IMR-90 (cell line): ENCODE measurements around the gene TUBB4A. TPM values are rescaled to one million over a fixed set of nuclear protein-coding genes. Genes with fewer than 3 reads are reported as not detected.

ENCODE experiments used
- ATAC-seq: fragments of 200-7000 bp; cut with Tn5 transposase; 2 replicates; pipeline ENCODE4 v1.9.1; 2020; ENCODE audit warnings: low read depth, mild to moderate bottlenecking, moderate library complexity
- BruUV-seq: library from RNA; stranded (reverse); fragments of 400-500 nt; replicated peaks from 2 replicates; lab custom pipeline; 2021; lab: Mats Ljungman, UMichigan
- CTCF ChIA-PET: fragments of 300-600 bp; formaldehyde crosslinking; extraction: SDS; loops from one replicate; lab custom pipeline; 2021; ENCODE audit warnings: antibody characterized with exemption; lab: Yijun Ruan, JAX
- POLR2A ChIA-PET: fragments of 300-600 bp; sonication (Branson Sonifier 250); formaldehyde crosslinking; loops from one replicate; lab custom pipeline; 2022; ENCODE audit warnings: antibody characterized with exemption; ENCODE audit not compliant: unreplicated experiment; lab: Charles Lee
- DNase-seq: peaks from one replicate; pipeline ENCODE4 v3.0.0; 2013
- H2AFZ ChIP-seq: replicated peaks from 2 replicates; pipeline ENCODE3; 2013; ENCODE audit warnings: low read length, mild to moderate bottlenecking; ENCODE audit not compliant: poor library complexity
- H2AK5ac ChIP-seq: 2 replicates; pipeline ENCODE4 v1.6.1; 2013; ENCODE audit warnings: low read depth, low read length, inconsistent platforms
- H2AK9ac ChIP-seq: replicated peaks from 2 replicates; pipeline ENCODE3; 2013; ENCODE audit warnings: mild to moderate bottlenecking, low read depth, low read length, moderate library complexity; ENCODE audit not compliant: poor library complexity
- H2BK120ac ChIP-seq: 2 replicates; pipeline ENCODE4 v1.6.1; 2013; ENCODE audit warnings: low read depth, low read length, inconsistent platforms
- H2BK15ac ChIP-seq: 3 replicates; pipeline ENCODE4 v1.6.1; 2013; ENCODE audit warnings: low read depth, low read length, inconsistent platforms
- H2BK20ac ChIP-seq: 2 replicates; pipeline ENCODE4 v1.6.1; 2013; ENCODE audit warnings: low read depth, mild to moderate bottlenecking, inconsistent platforms, low read length, moderate library complexity
- H2BK5ac ChIP-seq: 2 replicates; pipeline ENCODE4 v1.6.1; 2013; ENCODE audit warnings: mild to moderate bottlenecking, low read depth, low read length, inconsistent platforms; ENCODE audit not compliant: poor library complexity, severe bottlenecking
- H3K14ac ChIP-seq: replicated peaks from 2 replicates; pipeline ENCODE4 v1.6.1; 2013; ENCODE audit warnings: low read depth, low read length, inconsistent platforms
- H3K18ac ChIP-seq: 2 replicates; pipeline ENCODE4 v1.6.1; 2013; ENCODE audit warnings: low read depth, low read length, control low read depth
- H3K23ac ChIP-seq: 2 replicates; pipeline ENCODE4 v1.6.1; 2013; ENCODE audit warnings: low read depth, low read length, inconsistent platforms
- H3K27ac ChIP-seq: 2 replicates; pipeline ENCODE4 v1.5.1; 2013; ENCODE audit warnings: mild to moderate bottlenecking, control low read depth, low read length; ENCODE audit not compliant: insufficient read depth
- H3K27me3 ChIP-seq: 2 replicates; pipeline ENCODE4 v1.6.1; 2013; ENCODE audit warnings: low read length; ENCODE audit not compliant: control insufficient read depth, insufficient read depth
- H3K36me3 ChIP-seq: 2 replicates; pipeline ENCODE4 v1.6.1; 2013; ENCODE audit warnings: low read length, mixed read lengths; ENCODE audit not compliant: control insufficient read depth, insufficient read depth
- H3K4ac ChIP-seq: 2 replicates; pipeline ENCODE4 v1.6.1; 2013; ENCODE audit warnings: low read depth, low read length, inconsistent platforms
- H3K4me1 ChIP-seq: 2 replicates; pipeline ENCODE4 v1.6.1; 2013; ENCODE audit warnings: low read length, mixed read lengths; ENCODE audit not compliant: control insufficient read depth, insufficient read depth
- H3K4me2 ChIP-seq: 2 replicates; pipeline ENCODE4 v1.6.1; 2013; ENCODE audit warnings: low read depth, mild to moderate bottlenecking, control low read depth, low read length, moderate library complexity
- H3K4me3 ChIP-seq: 2 replicates; pipeline ENCODE4 v1.5.1; 2013; ENCODE audit warnings: low read depth, mild to moderate bottlenecking, control low read depth, low read length, moderate library complexity; ENCODE audit not compliant: insufficient read depth
- H3K56ac ChIP-seq: 2 replicates; pipeline ENCODE4 v1.6.1; 2013; ENCODE audit warnings: low read length, inconsistent platforms; ENCODE audit not compliant: insufficient read depth; ENCODE audit errors: extremely low read depth
- H3K79me1 ChIP-seq, 2 experiments: 2 replicates each; pipeline ENCODE4 v1.6.1; 2013; ENCODE audit warnings: low read length in 2 of 2, inconsistent platforms in 1 of 2, low read depth in 1 of 2
- H3K9ac ChIP-seq: 2 replicates; pipeline ENCODE4 v1.6.1; 2013; ENCODE audit warnings: low read depth, low read length, control low read depth
- H3K9me1 ChIP-seq: 2 replicates; pipeline ENCODE4 v1.6.1; 2013; ENCODE audit warnings: low read length, inconsistent platforms; ENCODE audit not compliant: insufficient read depth
- H3K9me3 ChIP-seq: 2 replicates; pipeline ENCODE4 v1.6.1; 2013; ENCODE audit warnings: low read length; ENCODE audit not compliant: control insufficient read depth, insufficient read depth
- H4K20me1 ChIP-seq: 2 replicates; pipeline ENCODE4 v1.6.1; 2013; ENCODE audit warnings: low read length, inconsistent platforms; ENCODE audit not compliant: insufficient read depth
- H4K5ac ChIP-seq: 2 replicates; pipeline ENCODE4 v1.6.1; 2013; ENCODE audit warnings: mild to moderate bottlenecking, low read depth, low read length, control low read depth
- H4K8ac ChIP-seq, 2 experiments: 2 replicates each; pipeline ENCODE4 v1.6.1; 2013; ENCODE audit warnings: low read depth in 2 of 2, low read length in 2 of 2, control low read depth in 1 of 2, inconsistent platforms in 1 of 2
- H4K91ac ChIP-seq: 2 replicates; pipeline ENCODE4 v1.6.1; 2013; ENCODE audit warnings: low read depth, low read length, inconsistent platforms; ENCODE audit not compliant: insufficient read depth
- BHLHE40 ChIP-seq: fragments of 150-350 bp; IDR thresholded peaks from 2 replicates; pipeline ENCODE4 v1.6.1; 2016; ENCODE audit warnings: mild to moderate bottlenecking, low read depth, low read length
- CEBPB ChIP-seq: IDR thresholded peaks from 2 replicates; pipeline ENCODE4 v1.6.1; 2012; ENCODE audit warnings: low read depth, low read length, improper control_type of control experiment
- CHD1 ChIP-seq: IDR thresholded peaks from 2 replicates; pipeline ENCODE4 v1.6.1; 2012; ENCODE audit warnings: low read depth, low read length, improper control_type of control experiment
- CTCF ChIP-seq: conservative IDR thresholded peaks from 2 replicates; pipeline ENCODE4 v1.5.1; 2012; ENCODE audit warnings: mild to moderate bottlenecking, low read depth, low read length, improper control_type of control experiment
- ELK1 ChIP-seq: fragments of 150-350 bp; IDR thresholded peaks from 2 replicates; pipeline ENCODE4 v1.6.1; 2016; ENCODE audit warnings: low read depth, mild to moderate bottlenecking, low read length, moderate library complexity, borderline replicate concordance
- FOS ChIP-seq: fragments of 150-350 bp; IDR thresholded peaks from 2 replicates; pipeline ENCODE4 v1.6.1; 2016; ENCODE audit warnings: low read depth, low read length
- MAFK ChIP-seq: IDR thresholded peaks from 2 replicates; pipeline ENCODE4 v1.6.1; 2012; ENCODE audit warnings: low read depth, low read length, improper control_type of control experiment
- MAZ ChIP-seq: IDR thresholded peaks from 2 replicates; pipeline ENCODE4 v1.6.1; 2012; ENCODE audit warnings: low read depth, mild to moderate bottlenecking, low read length, improper control_type of control experiment, moderate library complexity, borderline replicate concordance
- MXI1 ChIP-seq: IDR thresholded peaks from 2 replicates; pipeline ENCODE4 v1.6.1; 2012; ENCODE audit warnings: low read depth, mild to moderate bottlenecking, low read length, moderate library complexity, borderline replicate concordance
- NFE2L2 ChIP-seq: fragments of 150-350 bp; IDR thresholded peaks from 2 replicates; pipeline ENCODE4 v1.6.1; 2016; ENCODE audit warnings: low read depth, mild to moderate bottlenecking, low read length
- POLR2A ChIP-seq: IDR thresholded peaks from 2 replicates; pipeline ENCODE4 v1.6.1; 2012; ENCODE audit warnings: mild to moderate bottlenecking, low read depth, low read length
- RAD21 ChIP-seq: IDR thresholded peaks from 2 replicates; pipeline ENCODE4 v1.6.1; 2012; ENCODE audit warnings: low read length, improper control_type of control experiment
- RCOR1 ChIP-seq: IDR thresholded peaks from 2 replicates; pipeline ENCODE4 v1.6.1; 2012; ENCODE audit warnings: mild to moderate bottlenecking, low read length, improper control_type of control experiment; ENCODE audit not compliant: insufficient replicate concordance
- RFX5 ChIP-seq: IDR thresholded peaks from 2 replicates; pipeline ENCODE4 v1.8.0; 2012; ENCODE audit warnings: low read depth, mild to moderate bottlenecking, low read length, moderate library complexity
- SMC3 ChIP-seq: fragments of 150-350 bp; IDR thresholded peaks from 2 replicates; pipeline ENCODE4 v1.6.1; 2016; ENCODE audit warnings: low read depth, mild to moderate bottlenecking, antibody characterized with exemption, low read length, moderate library complexity
- WGBS, 2 experiments: methylation state at CpG; one replicate each; pipeline versions ENCODE4 v1.1.5 to v1.1.7; 2013; ENCODE audit warnings: missing lambda C conversion rate in 2 of 2; ENCODE audit not compliant: insufficient read length in 1 of 2; ENCODE audit errors: extremely low coverage in 2 of 2; 5-methylcytosine and 5-hydroxymethylcytosine counted together
- dilution Hi-C: fragments of 300-500 bp; cut with HindIII; formaldehyde crosslinking; loops from one replicate; pipeline ENCODE4 v1.14.3; 2018; ENCODE audit warnings: low sequenced_read_pairs; ENCODE audit not compliant: unreplicated experiment
- in situ Hi-C: fragments of 300-500 bp; cut with MboI; formaldehyde crosslinking; loops from 3 replicates; pipeline ENCODE4 v1.14.3; 2019; ENCODE audit warnings: low sequenced_read_pairs, inconsistent platforms, mixed read lengths
- intact Hi-C: fragments of 100-400 bp; cut with micrococcal nuclease; formaldehyde crosslinking; loops from 2 replicates; pipeline ENCODE4 v1.10.0; 2022
- polyA plus RNA-seq, 3 experiments: library from polyadenylated mRNA; depleted of rRNA; stranded (reverse); fragments of >200 nt; gene quantifications; 2 replicates each; pipeline ENCODE4 v1.2.3, GENCODE V29; 2012; ENCODE audit warnings: low replicate concordance in 1 of 3
- total RNA-seq: library from RNA; depleted of rRNA; stranded (reverse); fragments of >200 nt; gene quantifications from 2 replicates; pipeline ENCODE4 v1.2.3, GENCODE V29; 2012
- TF ChIP-seq, protein P1 (sequence below): fragments of 150-350 bp; IDR thresholded peaks from 2 replicates; pipeline ENCODE4 v1.6.1; 2017; ENCODE audit warnings: mild to moderate bottlenecking, antibody characterized with exemption, low read length, low read depth

Gene TUBB4A
- total and polyA plus RNA-seq, 2 of the 4 experiments (the other 2 are of a cell fraction), result not detected

DNA sequence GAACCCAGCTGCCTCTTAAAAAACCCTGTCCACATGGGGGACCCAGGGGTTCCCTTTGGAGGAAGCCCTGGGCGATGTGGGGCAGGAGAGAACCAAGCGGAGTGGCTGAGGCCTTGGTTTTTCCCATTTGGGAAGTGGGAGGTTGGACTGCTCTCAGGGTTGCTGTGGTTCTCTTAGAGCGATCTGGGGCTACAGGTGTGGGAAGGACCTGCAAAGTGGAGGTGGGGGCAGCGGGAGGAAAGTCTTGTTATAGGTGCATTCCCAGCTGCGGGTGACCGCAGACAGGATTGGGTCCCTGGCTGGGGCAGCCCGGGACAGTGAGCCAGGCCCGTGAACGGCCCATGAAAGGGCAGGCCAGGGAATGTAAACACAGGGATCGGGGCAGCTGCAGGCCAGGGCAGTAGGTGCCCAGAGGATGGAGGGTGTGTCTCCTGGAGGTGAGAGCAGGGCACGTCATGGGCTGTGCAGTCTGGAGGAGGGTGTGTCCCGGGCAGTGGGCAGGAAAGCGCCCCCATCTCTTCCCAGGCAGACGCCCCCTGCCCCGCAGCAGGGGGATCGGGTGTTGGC, 43.3 kb downstream of the TUBB4A start:
- H3K18ac ChIP-seq, result no peak overlapping the region
- no peak for DNase-seq
- H2BK120ac ChIP-seq, result no peak overlapping the region
- no peak overlapping the region for H3K23ac ChIP-seq
- no peak for TF ChIP-seq CTCF
- TF ChIP-seq POLR2A, result no peak
- TF ChIP-seq NFE2L2, result no peak
- TF ChIP-seq MAFK, result no peak
- no peak for TF ChIP-seq ELK1
- TF ChIP-seq RCOR1, result no peak
- TF ChIP-seq MXI1, result no peak
- no peak for TF ChIP-seq CEBPB
- TF ChIP-seq RFX5, result no peak
- TF ChIP-seq MAZ, result no peak
- TF ChIP-seq CHD1, result no peak
- no peak for TF ChIP-seq FOS
- no peak for TF ChIP-seq BHLHE40
- TF ChIP-seq RAD21, result no peak
- no peak for TF ChIP-seq SMC3
- TF ChIP-seq, protein P1, sequence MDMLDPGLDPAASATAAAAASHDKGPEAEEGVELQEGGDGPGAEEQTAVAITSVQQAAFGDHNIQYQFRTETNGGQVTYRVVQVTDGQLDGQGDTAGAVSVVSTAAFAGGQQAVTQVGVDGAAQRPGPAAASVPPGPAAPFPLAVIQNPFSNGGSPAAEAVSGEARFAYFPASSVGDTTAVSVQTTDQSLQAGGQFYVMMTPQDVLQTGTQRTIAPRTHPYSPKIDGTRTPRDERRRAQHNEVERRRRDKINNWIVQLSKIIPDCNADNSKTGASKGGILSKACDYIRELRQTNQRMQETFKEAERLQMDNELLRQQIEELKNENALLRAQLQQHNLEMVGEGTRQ, result no peak
- dilution Hi-C loops, result no loop called here
- H3K27me3 ChIP-seq, result peaks cover 3% of the 10 kb centered on the region
- peak overlapping the region; percentile 90 for H2AFZ ChIP-seq
- no peak overlapping the region for H3K56ac ChIP-seq
- peaks cover 9% of the 10 kb centered on the region; the same call in 1 of the 2 replicates for H3K9me3 ChIP-seq
- peak overlapping the region; percentile 58 for H3K4me3 ChIP-seq
- no TSS peak for BruUV-seq
- H2BK20ac ChIP-seq, result no peak overlapping the region
- H3K79me1 ChIP-seq, result peaks cover 0 to 3% of the 10 kb centered on the region in 2 experiments; a peak in 1 of 4 replicates
- ChIA-PET CTCF (interaction anchor here (0.6 kb wide), 1 partner anchor 170 kb away, joined by 4 read pairs; no protein-coding TSS in a partner anchor), POLR2A (no interaction called here)
- no peak overlapping the region for H2BK5ac ChIP-seq
- intact Hi-C loops, result loop anchor here (10.0 kb wide), 1 partner anchor 664 kb away; the partner anchor contains the start of gene DUS3L
- WGBS, 2 experiments, result 20% methylated on average over 5 of the region's 16 CpGs; no CpG with 5 or more reads in 1 of the 2 experiments
- H3K4me1 ChIP-seq, result peaks cover 3% of the 10 kb centered on the region; the same call in 1 of the 2 replicates
- no peak for ATAC-seq
- no peak overlapping the region for H3K27ac ChIP-seq
- H3K9ac ChIP-seq, result peak overlapping the region; percentile 27
- in situ Hi-C loops, result no loop called here
- no peak overlapping the region for H4K5ac ChIP-seq
- H3K14ac ChIP-seq, result no peak overlapping the region
- H4K91ac ChIP-seq, result no peak overlapping the region
- no peaks in the 10 kb centered on the region for H4K20me1 ChIP-seq
- no peak overlapping the region for H4K8ac ChIP-seq
- H2AK9ac ChIP-seq, result peak overlapping the region; percentile 52
- H2BK15ac ChIP-seq, result no peak overlapping the region
- H3K4ac ChIP-seq, result no peak overlapping the region
- peaks cover 9% of the 10 kb centered on the region for H3K36me3 ChIP-seq
- H2AK5ac ChIP-seq, result no peak overlapping the region
- no peaks in the 10 kb centered on the region; the same call in 1 of the 2 replicates for H3K9me1 ChIP-seq
- H3K4me2 ChIP-seq, result peak overlapping the region; percentile 66
